ENCODE results near the gene ZBTB42. TPM values are rescaled to one million over a fixed set of nuclear protein-coding genes. Genes with fewer than 3 reads are reported as not detected.

ZBTB42 gene
- total and polyA plus RNA-seq, 2 of the 13 experiments (the other 11 are each of a cell fraction or from before 2014, with no cell fraction given) = 2.8 to 4.2 TPM

GRCh38 chr14:104827177-104828055 lies 26.5 kb downstream of the ZBTB42 start (continued):
- TF ChIP-seq UBTF (CRISPR knock-in tag; IDR thresholded peaks at IDR 0.05) (peak; percentile 48; the same call in 1 of the 2 replicates), ZNF230 (CRISPR knock-in tag; IDR thresholded peaks at IDR 0.05) (no peak), ZNF747 (CRISPR knock-in tag; IDR thresholded peaks at IDR 0.05; ENCODE audit: borderline replicate concordance) (0 out of 2 replicates have a peak, but pooled peaks have one; percentile 50), ZIK1 (CRISPR knock-in tag; IDR thresholded peaks at IDR 0.05; ENCODE audit: borderline replicate concordance, low read depth) (no peak), ETV6 (CRISPR knock-in tag; conservative IDR thresholded peaks at IDR 0.05) (no peak), ZNF143 (CRISPR knock-in tag; IDR thresholded peaks at IDR 0.05) (0 out of 2 replicates have a peak, but pooled peaks have one; percentile 33), HMGXB4 (CRISPR knock-in tag; IDR thresholded peaks at IDR 0.05; ENCODE audit: borderline replicate concordance in 1 of 2, low read depth in 1 of 2) (peak; percentile 46 to 62; a peak in 1 of 4 replicates), TOPORS (CRISPR knock-in tag; IDR thresholded peaks at IDR 0.05) (no peak), MZF1 (CRISPR knock-in tag; IDR thresholded peaks at IDR 0.05; ENCODE audit: borderline replicate concordance) (0 out of 2 replicates have a peak, but pooled peaks have one; percentile 53), HOXA3 (CRISPR knock-in tag; IDR thresholded peaks at IDR 0.05) (peak; percentile 41; the same call in 1 of the 2 replicates), ZNF512B (CRISPR knock-in tag; IDR thresholded peaks at IDR 0.05; ENCODE audit: borderline replicate concordance) (no peak; the same call in 1 of the 2 replicates), KLF13 (CRISPR knock-in tag; IDR thresholded peaks at IDR 0.05) (no peak), ZNF569 (CRISPR knock-in tag; IDR thresholded peaks at IDR 0.05; ENCODE audit: borderline replicate concordance) (no peak), CERS6 (CRISPR knock-in tag; IDR thresholded peaks at IDR 0.05) (no peak)

Data from HepG2 (cell line).